Measurements from ENCODE around the gene RPLP2. TPM values are rescaled to one million over a fixed set of nuclear protein-coding genes. Genes with fewer than 3 reads are reported as not detected.
A peak's percentile ranks its signal among the peaks of the same experiment; 100 is the strongest.

RPLP2 gene
- total RNA-seq, 1 experiment from 2014 or later = 2,142 TPM

DNA sequence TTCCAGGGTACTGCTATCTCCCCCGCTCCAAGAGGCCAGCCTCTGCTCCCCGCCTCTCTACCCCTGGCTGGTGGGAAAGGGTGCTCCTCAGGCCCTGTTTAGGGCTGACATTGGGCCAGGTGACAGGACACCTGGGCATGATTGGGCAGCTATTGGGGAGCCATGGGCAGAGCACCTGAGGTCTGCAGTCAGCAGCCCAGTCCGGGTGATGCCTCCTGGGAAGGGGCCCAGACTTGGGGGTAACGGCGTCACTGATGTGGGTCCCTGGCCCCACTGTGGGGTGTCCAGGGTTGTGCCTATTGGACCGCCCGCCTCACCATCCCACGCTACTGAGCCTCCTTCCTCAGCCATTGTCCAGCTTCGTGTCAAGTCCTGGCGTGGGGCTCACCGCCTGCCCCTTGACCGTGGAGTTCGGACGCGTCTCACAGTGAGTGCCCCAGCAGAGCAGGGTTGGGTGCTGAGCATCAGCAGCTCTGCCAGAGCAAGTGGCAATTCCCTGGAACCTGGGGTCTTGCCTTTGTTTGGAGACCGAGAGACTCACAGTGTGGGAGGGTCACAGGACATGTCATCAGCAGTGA is 29.7 kb upstream of the RPLP2 start:
- intact Hi-C loops (cut with micrococcal nuclease) = no loop called here
- no peaks in the 10 kb centered on the region for H3K9me3 Mint-ChIP-seq (ENCODE audit: unreplicated experiment)
- DNase-seq (ENCODE audit: unreplicated experiment) = no peak
- ChIA-PET POLR2A (no interaction called here), CTCF (interaction anchor here (0.7 kb wide), 1 partner anchor 142 kb away, joined by 3 read pairs; no protein-coding TSS in a partner anchor)
- no peaks in the 10 kb centered on the region for H3K27me3 Mint-ChIP-seq (ENCODE audit: insufficient read depth, unreplicated experiment)
- TF ChIP-seq, protein P1, sequence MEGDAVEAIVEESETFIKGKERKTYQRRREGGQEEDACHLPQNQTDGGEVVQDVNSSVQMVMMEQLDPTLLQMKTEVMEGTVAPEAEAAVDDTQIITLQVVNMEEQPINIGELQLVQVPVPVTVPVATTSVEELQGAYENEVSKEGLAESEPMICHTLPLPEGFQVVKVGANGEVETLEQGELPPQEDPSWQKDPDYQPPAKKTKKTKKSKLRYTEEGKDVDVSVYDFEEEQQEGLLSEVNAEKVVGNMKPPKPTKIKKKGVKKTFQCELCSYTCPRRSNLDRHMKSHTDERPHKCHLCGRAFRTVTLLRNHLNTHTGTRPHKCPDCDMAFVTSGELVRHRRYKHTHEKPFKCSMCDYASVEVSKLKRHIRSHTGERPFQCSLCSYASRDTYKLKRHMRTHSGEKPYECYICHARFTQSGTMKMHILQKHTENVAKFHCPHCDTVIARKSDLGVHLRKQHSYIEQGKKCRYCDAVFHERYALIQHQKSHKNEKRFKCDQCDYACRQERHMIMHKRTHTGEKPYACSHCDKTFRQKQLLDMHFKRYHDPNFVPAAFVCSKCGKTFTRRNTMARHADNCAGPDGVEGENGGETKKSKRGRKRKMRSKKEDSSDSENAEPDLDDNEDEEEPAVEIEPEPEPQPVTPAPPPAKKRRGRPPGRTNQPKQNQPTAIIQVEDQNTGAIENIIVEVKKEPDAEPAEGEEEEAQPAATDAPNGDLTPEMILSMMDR (IDR thresholded peaks at IDR 0.05; ENCODE audit: unreplicated experiment) = no peak
- BruUV-seq (replicated peaks) = no TSS peak
- peaks cover 21% of the 10 kb centered on the region for H3K36me3 Mint-ChIP-seq (ENCODE audit: insufficient read depth, unreplicated experiment)
- H3K4me3 Mint-ChIP-seq (ENCODE audit: unreplicated experiment) = no peak overlapping the region
- peaks cover 8% of the 10 kb centered on the region for H3K4me1 Mint-ChIP-seq (ENCODE audit: insufficient read depth, unreplicated experiment)
- H3K27ac Mint-ChIP-seq (ENCODE audit: low read depth, unreplicated experiment) = no peak overlapping the region

DNA sequence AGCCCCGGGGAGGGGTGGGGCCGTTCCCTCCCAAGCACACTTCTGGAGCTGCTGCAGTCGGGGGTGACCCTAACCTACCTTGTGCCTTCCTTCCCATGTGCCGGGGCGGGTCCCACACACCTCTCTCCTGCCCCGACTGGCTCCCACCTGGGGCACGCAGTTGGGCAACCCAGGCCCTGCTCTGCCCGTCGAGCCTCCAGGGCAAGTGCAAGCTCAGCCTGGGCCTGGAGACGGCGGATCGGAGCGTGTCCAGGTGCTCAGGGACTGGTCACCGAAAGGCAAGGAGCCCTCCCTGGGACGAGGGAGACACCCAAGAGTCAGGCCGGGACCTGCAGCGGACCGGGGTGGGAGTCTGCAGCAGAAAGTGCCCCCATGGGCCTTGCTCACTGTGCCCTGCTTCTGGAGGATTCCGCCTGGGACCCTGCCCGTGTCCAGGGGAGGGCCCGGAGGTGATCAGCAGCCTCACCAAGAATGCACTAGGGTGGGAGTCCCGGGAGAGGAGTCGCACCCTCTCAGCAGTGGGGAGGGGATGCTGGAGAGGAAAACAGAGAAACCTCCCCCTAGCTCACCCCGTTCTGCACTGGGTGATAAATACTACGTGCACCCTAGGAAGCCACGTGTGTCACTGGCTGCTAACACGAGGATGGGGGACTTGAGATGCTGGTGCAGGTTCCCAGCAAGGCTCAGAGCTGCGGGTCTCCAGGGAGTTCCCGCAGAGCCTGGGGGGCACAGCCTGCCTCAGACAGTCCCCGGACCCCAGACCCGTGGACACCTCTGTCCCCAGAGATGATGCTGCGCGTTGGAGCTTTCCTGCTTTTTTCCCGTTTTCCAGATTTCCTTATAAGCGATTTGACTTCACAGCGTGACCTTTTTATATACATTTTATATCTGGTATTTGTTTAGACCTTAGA is 27.2 kb upstream of the RPLP2 start:
- ChIA-PET POLR2A (interaction anchor here (1.1 to 2.1 kb wide), 4 partner anchors 13 to 56 kb away, joined by 3 to 9 read pairs (median 6); partner anchors contain the start of gene TALDO1), CTCF (interaction anchor here (0.5 to 1.3 kb wide), 6 partner anchors 10 to 254 kb away, joined by 3 to 5 read pairs (median 3); no protein-coding TSS in a partner anchor)
- H3K27ac Mint-ChIP-seq (ENCODE audit: low read depth, unreplicated experiment) = no peak overlapping the region
- intact Hi-C loops (cut with micrococcal nuclease) = no loop called here
- H3K4me3 Mint-ChIP-seq (ENCODE audit: unreplicated experiment) = no peak overlapping the region
- H3K36me3 Mint-ChIP-seq (ENCODE audit: insufficient read depth, unreplicated experiment) = peaks cover 9% of the 10 kb centered on the region
- no peak for DNase-seq (ENCODE audit: unreplicated experiment)
- BruUV-seq (replicated peaks) = no TSS peak
- TF ChIP-seq, protein P1 (IDR thresholded peaks at IDR 0.05; ENCODE audit: unreplicated experiment) = no peak
- no peaks in the 10 kb centered on the region for H3K9me3 Mint-ChIP-seq (ENCODE audit: unreplicated experiment)
- H3K27me3 Mint-ChIP-seq (ENCODE audit: insufficient read depth, unreplicated experiment) = no peaks in the 10 kb centered on the region
- no peaks in the 10 kb centered on the region for H3K4me1 Mint-ChIP-seq (ENCODE audit: insufficient read depth, unreplicated experiment)

DNA sequence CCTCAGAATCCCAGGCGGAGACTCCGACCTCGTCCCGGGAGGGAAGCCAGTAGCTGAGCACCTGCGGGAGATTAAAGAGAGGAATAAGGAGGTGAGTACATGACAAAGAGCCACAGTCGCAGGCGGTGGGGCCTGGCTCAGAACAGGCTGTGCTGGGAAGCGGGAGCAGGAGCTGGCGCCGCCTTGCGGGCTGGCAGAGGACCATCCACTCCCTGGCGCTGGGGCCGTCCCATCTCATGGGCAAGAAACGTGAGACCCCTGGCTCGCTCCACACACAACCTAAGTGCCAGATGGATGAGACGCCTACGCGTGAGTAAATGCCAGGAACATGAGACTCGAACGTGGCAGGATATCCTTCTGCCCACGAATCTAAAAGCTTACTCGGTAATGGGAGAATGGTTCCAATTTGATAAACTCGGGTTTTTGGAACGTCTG is 26.2 kb upstream of the RPLP2 start:
- no TSS peak for BruUV-seq (replicated peaks)
- intact Hi-C loops (cut with micrococcal nuclease) = no loop called here
- TF ChIP-seq, protein P1 (IDR thresholded peaks at IDR 0.05; ENCODE audit: unreplicated experiment) = peak; percentile 64
- peak; percentile 80 for DNase-seq (ENCODE audit: unreplicated experiment)
- H3K4me3 Mint-ChIP-seq (ENCODE audit: unreplicated experiment) = no peak overlapping the region
- peaks cover 9% of the 10 kb centered on the region for H3K36me3 Mint-ChIP-seq (ENCODE audit: insufficient read depth, unreplicated experiment)
- ChIA-PET CTCF (interaction anchor here (0.6 to 1.6 kb wide), 8 partner anchors 10 to 205 kb away, joined by 3 to 5 read pairs (median 3); no protein-coding TSS in a partner anchor), POLR2A (interaction anchor here (0.6 to 2.1 kb wide), 8 partner anchors 11 to 770 kb away, joined by 3 to 9 read pairs (median 3); partner anchors contain the start of gene TALDO1)
- H3K27me3 Mint-ChIP-seq (ENCODE audit: insufficient read depth, unreplicated experiment) = no peaks in the 10 kb centered on the region
- H3K4me1 Mint-ChIP-seq (ENCODE audit: insufficient read depth, unreplicated experiment) = no peaks in the 10 kb centered on the region
- no peaks in the 10 kb centered on the region for H3K9me3 Mint-ChIP-seq (ENCODE audit: unreplicated experiment)
- no peak overlapping the region for H3K27ac Mint-ChIP-seq (ENCODE audit: low read depth, unreplicated experiment)
